HG02759 (cell line): ENCODE measurements around the gene SPDYA.

Experiments
- ATAC-seq: cut with Tn5 transposase; IDR thresholded peaks from one replicate; pipeline ENCODE4 v1.9.1; 2021; ENCODE audit warnings: mild to moderate bottlenecking, moderate library complexity; ENCODE audit not compliant: unreplicated experiment

Gene SPDYA

GRCh38 chr2:28824870-28825269 lies 14.2 kb downstream of the SPDYA start:
- no peak for ATAC-seq

- no peak for ATAC-seq
Observed at GRCh38 chr2:28828382-28828781, 17.7 kb downstream of the SPDYA start.

DNA sequence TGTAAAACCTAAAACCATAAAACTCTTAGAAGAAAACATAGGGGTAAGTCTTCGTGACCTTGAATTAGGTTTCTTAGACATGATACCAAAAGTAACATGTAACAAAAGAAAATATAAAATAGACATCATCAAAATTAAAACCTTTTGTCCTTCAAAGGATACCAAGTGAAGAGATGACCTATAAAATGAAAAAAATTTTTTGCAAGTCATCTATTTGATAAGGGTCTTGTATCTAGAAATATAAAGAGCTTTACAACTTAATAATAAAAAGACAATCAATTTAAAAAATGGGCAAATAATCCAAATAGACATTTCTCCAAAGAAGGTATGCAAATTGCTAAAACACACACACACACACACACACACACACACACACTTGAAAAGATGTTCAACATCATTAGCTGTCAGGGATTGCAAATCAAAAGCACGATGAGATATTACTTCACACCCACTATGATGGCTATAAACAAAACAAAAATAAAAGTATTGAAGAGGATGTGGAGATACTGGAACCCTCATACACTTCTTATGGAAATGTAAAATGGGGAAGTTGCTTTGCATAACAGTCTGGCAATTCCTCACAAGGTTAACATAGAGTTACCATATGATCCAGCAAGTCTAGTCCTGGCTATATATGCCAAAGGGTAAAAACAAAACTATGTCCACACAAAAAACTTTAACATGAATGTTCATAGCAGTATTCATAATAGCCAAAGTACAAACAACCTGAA lies 23.3 kb downstream of the SPDYA start:
- no peak for ATAC-seq

DNA sequence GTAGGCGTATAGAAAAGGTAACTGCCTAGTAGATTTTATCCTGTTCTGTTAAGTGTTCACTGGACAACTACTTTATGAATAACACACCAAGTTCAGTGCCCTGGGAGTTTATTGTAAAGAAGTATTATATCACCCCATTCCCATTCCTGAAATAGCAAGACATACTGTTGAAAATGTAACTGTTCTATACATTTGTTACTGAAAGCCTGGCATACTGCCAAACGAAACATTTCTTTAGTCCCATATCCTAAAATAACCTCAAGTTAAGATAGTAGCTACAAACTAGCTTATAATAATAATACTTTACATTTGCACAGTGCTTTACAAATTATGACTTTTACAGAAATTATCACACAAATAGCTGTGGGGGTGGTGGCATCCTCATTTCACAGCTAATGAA lies 25.1 kb downstream of the SPDYA start:
- ATAC-seq: no peak

- no peak for ATAC-seq
Observed at GRCh38 chr2:28838971-28839370, 28.3 kb downstream of the SPDYA start.

DNA sequence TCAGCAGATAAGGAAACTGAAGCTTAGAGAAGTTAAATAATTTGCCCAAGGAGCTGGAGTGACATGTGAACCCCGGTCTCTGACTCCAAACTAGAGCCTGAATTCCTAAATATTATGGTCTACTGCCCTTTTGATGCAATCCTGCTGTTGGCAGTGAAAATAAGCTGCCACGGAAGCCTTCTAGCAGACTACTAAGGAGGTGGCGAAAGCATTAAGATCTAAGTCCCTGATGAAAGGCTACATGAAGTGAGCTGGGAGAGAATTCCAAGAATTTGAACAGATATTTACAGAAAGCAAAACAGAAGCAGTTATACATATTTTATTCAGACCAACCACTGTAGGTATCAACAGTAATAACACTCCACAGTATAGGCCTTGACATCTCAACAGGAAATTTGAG lies 31.4 kb downstream of the SPDYA start:
- ATAC-seq: no peak

DNA sequence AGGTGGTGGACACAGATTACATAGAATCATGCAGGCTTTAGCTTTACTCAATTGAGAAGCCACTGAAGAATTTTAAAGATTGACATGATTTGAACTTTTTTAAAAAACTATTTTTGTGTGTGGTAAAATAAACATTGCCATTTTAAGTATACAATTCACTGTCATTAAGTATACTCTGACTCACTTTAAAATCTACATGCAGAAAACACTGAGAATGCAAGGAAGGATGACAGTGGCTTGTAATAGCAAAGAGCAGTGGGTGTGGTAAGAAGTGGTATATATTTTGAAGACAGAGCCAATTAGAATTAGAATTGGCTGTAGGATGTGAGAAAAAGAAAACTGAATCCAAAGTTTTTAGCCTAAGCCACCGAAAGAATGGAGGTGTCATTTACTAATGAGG lies 44.6 kb downstream of the SPDYA start:
- ATAC-seq: no peak

- ATAC-seq: no peak
Observed at GRCh38 chr2:28855977-28856376, 45.3 kb downstream of the SPDYA start.

GRCh38 chr2:28868611-28869010 lies 58.0 kb downstream of the SPDYA start:
- no peak for ATAC-seq

DNA sequence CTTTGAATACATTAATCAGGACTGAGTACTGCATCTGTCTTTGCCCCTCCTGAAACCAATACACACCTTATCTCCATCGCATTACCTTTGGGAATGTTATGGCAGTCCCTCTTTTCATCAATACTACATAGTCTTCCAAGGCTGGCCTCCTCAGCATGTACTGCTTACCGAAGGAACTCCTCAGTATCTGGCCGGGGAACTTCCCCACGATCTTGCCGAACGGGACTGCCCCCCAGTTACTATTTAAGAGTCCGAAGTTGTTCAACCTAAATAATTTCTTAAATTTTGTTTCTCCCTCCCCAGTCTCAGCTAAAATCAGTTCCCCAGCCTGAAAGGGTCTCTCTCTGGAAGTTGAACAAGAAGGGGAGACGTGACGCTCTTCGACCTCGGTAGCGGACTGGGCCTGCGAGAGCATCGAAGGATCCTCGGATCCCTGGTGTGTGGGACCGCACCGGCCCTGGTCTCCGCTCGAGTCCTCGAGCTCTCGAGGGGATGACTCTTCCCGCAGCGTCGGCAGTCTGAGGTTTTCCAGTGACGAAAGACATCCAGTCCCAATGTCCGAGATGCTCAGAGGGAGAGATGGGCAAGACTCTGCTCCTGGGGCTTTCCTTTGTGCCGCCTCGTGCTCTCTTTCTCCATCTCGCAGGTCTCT lies 59.0 kb downstream of the SPDYA start:
- peak; percentile 27 for ATAC-seq

GRCh38 chr2:28870146-28870891 lies 59.7 kb downstream of the SPDYA start, which contains the start of gene TRMT61B:
Gene TRMT61B (minus strand): TSS chr2:28870309. CDS start chr2:28870277, 32 bp downstream.
- ATAC-seq: peak; percentile 97

- ATAC-seq: no peak
Observed at GRCh38 chr2:28871620-28872019, 61.0 kb downstream of the SPDYA start.

GRCh38 chr2:28880193-28880592 lies 69.6 kb downstream of the SPDYA start:
- ATAC-seq: no peak

- no peak for ATAC-seq
Observed at GRCh38 chr2:28893488-28893887, 82.9 kb downstream of the SPDYA start.

GRCh38 chr2:28894470-28895188 lies 84.0 kb downstream of the SPDYA start, which contains the start of gene WDR43:
Gene WDR43 (plus strand): TSS chr2:28894667. CDS start chr2:28894699, 32 bp downstream.
- peak; percentile 90 for ATAC-seq

DNA sequence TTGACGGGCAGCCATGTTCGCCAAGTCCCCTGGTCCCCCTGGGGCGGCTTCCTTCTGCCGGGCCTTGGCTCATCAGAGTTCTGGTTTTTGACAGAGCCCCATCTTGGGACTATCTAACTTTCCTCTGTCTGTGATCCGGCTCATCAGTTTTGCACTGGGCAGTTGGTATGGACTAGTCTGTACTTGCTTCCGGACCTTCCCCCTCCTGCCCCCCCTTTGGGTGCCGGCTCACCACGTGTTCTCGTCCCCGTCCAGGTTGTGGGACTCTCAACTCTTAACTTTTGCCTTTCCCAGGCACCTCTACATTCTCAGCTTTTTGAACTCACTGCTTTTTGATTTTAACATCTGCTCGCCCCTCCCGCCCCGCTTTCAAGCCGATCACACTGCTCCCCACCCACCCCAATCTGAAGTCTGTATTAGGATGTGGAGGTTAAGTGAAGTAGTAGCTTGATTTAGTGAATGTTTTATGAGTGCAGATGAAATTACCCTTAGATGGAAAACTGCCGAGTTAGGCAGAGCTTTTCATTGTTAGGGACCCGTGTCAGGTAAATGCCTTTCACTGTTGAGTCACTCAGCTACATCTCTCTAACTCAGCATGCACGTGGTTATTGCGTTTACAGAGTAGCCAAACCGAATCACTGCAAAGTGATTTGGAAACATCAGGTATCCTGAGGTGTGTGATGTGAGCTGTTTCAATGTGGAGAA lies 84.7 kb downstream of the SPDYA start:
- peak; percentile 20 for ATAC-seq

DNA sequence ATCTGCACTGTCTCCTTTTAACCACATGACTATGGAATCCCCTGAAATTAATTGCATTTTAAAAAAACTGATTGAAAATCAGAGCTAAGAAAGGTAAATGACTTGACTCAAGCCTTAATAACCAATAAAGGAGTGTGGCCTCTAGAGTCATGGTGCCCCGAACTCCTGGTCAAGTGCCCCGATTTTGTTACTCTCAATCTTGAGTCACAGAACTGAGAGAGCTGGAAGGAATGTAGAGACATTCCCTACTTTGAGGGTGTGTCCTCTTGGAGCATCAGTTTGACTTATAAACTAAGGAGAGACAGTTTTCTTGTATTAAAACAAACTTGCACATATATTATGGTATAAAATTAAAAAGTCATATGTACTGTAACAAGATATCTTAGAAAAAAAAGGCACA lies 86.3 kb downstream of the SPDYA start:
- ATAC-seq: no peak

DNA sequence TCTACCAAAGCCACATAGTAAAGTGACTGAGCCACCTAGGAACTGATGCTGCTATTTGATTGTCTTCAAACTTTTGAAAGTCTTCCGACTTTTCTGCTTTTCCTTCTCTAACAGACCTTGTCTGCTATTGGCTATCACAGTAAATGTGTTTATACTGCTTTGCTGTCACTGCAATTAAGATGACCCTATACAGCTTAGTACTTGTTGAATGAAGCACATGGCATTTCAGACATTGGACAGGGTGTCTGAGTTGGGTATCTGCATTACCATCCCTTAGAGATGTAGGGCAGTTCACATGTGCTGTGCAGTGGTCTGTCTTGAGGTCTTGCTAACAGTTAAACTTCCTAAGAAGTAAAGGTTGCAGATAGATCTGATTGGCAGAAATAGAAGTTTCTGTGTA lies 87.4 kb downstream of the SPDYA start:
- no peak for ATAC-seq
